GM18867 (cell line): ENCODE measurements around the gene AIF1.
A peak's percentile ranks its signal among the peaks of the same experiment; 100 is the strongest.

Experiments
- ATAC-seq: cut with Tn5 transposase; IDR thresholded peaks from one replicate; pipeline ENCODE4 v1.9.1; 2021; ENCODE audit warnings: mild to moderate bottlenecking, moderate library complexity; ENCODE audit not compliant: unreplicated experiment

AIF1 gene

DNA sequence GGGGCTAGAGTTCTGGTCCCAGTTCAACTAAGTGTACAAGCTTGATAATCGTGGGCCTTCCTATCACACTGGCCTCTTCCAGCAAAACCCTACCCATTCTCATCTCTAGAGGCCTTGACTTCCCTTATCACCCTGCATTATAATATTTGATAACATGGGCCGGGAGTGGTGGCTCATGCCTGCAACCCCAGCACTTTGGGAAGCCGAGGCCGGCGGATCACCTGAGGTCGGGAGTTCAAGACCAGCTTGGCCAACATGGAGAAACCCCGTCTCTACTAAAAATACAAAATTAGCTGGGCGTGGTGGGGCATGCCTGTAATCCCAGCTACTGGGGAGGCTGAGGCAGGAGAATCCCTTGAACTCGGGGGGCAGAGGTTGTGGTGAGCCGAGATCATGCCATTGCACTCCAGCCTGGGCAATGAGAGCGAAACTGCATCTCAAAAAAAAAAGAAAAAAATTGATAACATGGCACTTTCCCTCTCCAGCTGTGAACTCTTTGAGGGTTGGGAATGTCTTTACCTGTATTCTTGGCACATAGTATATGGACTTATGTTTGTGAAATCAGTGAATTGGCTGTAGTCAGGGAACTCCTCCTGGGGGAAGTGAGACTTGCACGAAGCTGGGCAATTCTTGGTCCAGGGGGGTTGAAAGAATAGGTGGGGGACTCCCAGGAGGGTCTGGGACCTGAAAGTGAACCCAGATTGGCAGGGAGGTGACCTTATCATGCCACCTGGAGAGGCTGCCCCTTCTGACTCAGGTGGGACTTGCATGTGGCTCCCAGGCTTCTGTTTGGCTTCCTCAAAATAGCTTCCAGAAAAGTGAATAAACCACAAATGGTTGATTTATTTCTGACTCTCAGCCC is 46.5 kb downstream of the AIF1 start:
- no peak for ATAC-seq

GRCh38 chr6:31662124-31662723 is 47.2 kb downstream of the AIF1 start:
- no peak for ATAC-seq

GRCh38 chr6:31663126-31663960 is 48.3 kb downstream of the AIF1 start:
- no peak for ATAC-seq

DNA sequence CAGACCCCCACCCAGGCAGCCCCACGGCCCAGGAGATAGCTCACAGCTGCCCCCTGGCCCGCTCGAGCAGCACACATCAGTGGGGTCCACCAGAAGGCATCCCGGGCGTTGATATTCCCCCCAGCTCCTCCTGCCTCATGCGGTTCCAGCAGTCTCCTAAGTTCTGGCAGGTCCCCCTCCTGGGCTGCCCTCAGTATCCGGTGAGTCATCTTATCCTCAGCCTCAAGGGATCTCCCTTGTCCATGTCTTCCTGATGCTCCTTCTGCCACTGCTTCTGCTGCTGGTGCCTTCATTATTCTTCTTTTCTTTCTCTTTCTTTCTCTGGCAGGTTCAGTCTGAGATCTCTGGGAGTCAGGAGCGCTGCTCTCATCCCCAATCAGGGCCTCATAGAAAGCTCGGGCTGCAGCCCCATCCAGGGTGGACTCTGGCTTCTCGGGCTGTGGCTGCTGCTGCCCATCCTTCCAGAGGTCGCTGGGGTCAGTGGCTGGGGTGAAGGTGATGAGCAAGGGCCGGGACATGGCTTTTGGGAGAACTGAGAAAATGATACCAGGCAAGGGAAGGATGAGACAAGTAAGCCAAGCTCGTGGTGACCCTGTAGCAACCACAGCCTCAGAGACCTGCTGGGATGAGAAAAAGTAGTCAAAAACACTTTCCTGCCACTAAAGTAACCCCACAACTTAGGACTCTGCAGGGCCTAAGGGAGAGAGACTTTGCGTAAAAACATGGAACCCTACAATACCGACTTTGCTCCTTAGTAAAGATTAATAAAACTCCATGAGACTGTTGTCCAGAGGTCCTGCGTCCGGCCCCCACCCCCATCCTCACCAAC is 49.1 kb downstream of the AIF1 start:
- peak; percentile 2 for ATAC-seq

DNA sequence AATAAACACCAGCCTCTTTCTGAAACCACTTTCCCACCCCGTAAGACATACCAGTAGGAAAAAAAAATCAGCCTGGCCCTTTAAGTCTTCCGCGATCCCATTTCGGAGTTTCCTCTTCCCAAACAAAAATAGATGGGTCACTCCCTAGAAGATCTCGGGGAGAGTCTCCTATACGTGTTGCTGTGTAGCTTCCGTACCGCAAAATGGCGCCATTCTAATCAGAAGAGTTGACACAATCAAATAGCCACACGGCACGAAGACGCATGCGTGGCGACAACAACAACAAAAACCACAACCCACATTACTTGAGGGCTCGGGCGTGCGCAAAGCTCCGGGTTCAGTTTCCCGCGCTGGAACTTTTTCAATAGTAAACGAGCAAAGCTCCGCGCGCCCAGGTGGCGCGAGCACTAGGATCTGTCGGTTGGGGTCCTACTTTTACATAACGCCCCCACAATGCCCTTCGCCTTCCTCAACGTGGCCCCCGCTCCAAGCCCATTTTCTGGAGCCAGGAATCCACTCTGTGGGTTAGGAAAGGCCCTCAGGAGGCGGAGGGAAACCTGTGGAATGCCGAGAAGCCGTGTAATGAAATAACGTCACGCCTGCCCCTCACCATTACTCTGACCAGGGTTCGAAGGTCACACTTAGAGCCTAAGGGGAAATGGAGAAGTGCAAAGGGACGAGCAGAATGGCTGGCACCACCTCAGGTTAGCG is 49.9 kb downstream of the AIF1 start, which contains the start of gene GPANK1:
Gene GPANK1, minus strand, starts transcription at position 208 of the 711 bp plus-strand sequence. CDS start 519 bp downstream, outside the sequence.
- peak; percentile 37 for ATAC-seq

DNA sequence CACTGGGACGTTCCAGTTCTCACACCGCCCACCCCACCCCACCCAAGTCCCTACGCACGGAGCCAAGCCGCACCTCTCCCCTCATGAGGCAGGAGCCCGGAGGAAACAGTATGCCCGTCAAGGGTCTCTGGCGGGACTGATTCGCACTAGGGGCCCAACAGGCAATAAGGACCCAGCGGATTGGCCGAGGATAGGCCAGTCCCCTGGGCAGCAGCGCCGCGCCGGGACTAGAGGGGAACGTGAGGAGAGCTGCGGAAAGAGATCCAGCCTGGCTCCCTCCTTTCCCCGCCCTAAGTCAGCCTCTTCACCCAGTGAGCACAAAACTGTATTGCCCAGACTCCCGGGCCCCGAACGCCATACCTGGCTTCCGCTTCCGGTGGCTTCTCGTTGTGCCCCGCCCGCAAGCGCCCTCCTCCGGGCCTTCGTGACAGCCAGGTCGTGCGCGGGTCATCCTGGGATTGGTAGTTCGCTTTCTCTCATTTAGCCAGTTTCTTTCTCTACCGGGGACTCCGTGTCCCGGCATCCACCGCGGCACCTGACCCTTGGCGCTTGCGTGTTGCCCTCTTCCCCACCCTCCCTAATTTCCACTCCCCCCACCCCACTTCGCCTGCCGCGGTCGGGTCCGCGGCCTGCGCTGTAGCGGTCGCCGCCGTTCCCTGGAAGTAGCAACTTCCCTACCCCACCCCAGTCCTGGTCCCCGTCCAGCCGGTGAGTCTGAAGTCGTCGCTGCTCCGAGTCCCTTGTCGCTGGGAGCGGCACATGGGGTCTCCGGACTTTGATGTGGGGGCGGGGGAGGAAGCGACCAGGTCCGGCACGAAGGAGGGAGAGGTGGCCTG is 50.7 kb downstream of the AIF1 start, which contains the start of gene CSNK2B:
Gene CSNK2B, plus strand, starts transcription at position 580 of the 836 bp plus-strand sequence. CDS start 752 bp downstream, outside the sequence.
- ATAC-seq = peak; percentile 85

DNA sequence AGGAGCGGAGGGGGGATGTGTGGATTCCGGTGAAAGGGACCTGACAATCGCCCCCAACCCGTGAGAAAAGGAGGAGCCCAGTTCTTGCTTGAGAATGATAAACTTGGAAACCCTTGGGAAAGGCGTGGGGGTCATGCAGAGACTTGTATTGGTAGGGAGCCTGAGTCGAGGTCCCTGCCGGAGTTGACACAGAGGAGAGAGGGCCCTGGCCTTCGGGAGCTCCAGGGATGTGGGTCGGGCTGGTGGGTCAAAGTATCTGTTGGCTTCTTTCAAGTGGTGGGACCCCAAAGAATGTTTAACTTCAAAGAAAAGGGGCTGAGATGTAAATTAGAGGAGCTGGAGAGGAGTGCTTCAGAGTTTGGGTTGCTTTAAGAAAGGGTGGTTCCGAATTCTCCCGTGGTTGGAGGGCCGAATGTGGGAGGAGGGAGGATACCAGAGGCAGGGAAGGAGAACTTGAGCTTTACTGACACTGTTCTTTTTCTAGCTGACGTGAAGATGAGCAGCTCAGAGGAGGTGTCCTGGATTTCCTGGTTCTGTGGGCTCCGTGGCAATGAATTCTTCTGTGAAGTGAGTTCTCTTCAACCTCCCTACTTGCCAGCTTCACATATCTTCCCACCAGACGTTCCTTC is 51.4 kb downstream of the AIF1 start:
- ATAC-seq = no peak
